Fibroblast of gingiva (primary cell): ENCODE data around the gene MAP3K19.
"Not testable (repeated sequence)": the region's sequence is repeated elsewhere in the genome, so short reads cannot be mapped to it uniquely, and the experiment has no call there.

ENCODE experiments used
- DNase-seq: peaks from one replicate; pipeline ENCODE4 v3.0.0-alpha.2; 2011; ENCODE audit warnings: low read depth

Gene MAP3K19

DNA sequence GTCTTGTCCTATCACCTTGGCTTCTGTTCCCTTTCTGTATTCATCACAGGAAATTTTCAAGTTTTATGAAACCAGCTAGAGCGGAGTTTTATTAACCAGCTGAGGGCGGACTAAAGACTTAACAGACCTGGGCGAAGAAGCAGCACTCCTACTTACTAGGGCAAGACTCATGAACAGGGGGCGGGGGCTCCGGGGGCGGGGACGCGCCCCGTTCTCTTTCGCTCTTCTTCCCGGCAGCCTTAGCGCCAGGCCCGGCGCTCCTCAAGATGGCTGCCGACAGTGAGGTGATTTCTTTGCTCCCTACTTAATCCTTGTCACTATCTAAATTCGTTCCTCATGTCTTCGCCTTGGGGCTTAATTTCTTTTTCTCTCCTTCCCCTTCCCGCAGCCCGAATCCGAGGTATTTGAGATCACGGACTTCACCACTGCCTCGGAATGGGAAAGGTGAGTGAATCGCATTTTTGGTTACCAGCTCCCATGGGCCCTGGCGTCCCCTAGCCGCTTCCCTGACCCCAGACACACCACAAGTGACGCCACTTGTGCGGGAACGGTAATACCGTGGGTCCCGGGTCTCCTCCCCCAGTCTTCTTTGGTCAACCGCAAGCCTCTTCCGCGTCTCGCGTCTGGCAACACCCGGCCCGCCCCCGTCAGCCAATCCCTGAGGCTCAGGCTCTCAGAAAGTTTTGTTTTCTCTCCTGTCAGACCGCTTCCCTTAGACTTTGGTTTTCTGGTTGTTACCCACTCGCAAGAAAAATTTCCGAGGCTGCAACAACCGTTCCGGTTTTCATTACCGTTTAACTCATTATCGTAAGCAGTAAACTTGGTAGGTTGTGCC, 5.0 kb upstream of the MAP3K19 start, which contains the start of gene RAB3GAP1:
TSS of gene RAB3GAP1 (plus strand) at position 251 of the 835 bp plus-strand sequence. CDS start at position 267, 16 bp downstream.
- DNase-seq: peak; percentile 79

DNA sequence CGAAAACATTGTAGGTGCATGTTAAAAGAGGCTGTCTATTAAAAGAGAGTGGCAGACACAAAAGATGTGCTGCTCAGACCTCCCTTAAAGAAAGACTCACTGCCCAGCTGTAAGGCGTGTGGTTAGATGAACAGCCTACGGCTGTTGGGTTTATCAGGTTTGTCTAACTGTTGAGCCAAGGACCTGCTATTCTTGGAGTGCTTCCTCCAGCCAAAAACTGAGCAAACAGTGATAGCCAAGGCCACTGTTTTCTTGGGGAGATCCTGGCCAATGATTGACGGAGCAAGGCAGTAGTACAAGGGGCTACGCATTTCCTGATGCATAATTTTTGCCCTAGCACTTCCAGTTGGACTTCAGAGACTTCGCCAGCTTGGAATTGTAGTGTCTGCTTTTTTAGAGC, 3.4 kb upstream of the MAP3K19 start:
- DNase-seq: no peak

DNA sequence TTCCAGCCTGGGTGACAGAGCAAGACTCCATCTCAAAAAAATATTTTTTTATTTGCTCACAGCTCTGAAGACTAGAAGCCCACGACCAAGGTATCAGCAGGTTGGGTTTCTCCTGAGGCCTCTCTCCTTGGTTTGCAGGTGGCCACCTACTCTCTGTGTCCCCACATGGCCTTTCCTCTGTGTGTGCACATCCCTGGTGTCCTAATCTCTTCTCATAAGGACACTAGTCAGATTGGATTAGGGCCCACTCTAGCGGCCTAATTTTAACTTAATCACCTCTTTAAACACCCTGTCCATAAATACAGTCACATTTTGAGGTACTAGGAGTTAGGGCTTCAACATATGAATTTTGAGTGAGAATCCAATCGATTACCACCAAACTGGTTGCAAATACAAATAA, 2.9 kb upstream of the MAP3K19 start:
- no peak for DNase-seq

- no peak for DNase-seq
These were observed 875 bp upstream of the MAP3K19 start for GRCh38 chr2:135048122-135048521.

DNA sequence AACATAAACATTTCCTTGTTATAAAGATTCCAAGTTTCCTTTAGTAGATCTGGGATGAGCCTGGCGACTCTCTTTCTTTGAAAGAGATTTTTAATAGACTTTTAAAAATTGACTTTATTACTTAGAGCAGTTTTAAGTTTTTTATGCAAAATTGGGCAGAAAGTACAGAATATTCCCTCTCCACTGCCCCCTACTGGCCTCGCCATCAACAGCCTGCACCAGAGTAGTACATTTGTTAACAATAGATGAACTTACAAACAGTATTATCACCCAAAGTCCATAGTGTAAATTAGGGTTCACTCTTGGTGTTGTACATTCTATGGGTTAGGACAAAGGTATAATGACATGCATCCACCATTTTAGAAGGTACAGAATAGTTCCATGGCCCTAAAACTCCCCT, 3.9 kb downstream of the MAP3K19 start:
- no peak for DNase-seq

GRCh38 chr2:135037831-135038230, 9.4 kb downstream of the MAP3K19 start:
- no peak for DNase-seq

DNA sequence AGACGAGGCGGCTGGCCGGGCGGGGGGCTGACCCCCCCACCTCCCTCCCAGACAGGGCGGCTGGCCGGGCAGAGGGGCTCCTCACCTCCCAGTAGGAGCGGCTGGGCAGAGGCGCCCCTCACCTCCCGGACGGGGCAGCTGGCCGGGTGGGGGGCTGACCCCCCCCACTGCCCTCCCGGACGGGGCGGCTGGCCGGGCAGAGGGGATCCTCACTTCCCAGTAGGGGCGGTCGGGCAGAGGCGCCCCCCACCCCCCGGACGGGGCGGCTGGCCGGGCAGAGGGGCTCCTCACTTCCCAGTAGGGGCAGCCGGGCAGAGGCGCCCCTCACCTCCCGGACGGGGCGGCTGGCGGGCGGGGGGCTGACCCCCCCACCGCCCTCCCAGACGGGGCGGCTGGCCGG, 14.0 kb downstream of the MAP3K19 start:
- DNase-seq: not testable (repeated sequence)

GRCh38 chr2:135030826-135031225, 16.4 kb downstream of the MAP3K19 start:
- peak; percentile 25 for DNase-seq

DNA sequence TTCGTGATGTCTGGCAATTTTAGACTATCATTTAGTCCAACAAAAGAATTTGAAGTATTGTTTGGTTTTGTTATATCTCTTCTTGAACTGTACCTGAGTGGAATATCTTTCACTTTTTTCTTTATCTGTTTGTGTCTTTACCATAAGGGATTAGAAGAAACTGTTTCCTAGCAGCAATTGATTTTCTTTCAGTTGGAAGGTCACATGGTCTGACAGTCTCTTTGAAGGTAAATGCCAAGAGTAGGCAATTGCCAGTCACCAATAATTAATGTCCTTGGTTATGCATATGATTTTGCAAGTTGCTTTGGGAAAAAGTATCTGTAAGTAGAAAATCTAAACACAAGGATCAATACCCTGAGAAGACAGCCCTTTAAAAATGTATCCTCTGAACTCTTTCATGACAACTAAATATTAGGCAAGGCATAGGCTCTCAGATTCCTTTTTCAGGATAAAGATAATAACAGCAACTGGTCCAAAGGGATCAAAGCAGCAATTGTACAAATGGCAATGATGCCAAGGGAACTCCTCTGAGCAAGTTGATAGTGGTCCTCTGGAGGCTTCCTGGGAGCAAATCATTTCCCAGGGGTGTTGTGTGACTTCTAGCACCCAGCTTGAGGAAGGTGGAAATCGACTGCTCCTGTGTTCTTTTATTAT, 17.6 kb downstream of the MAP3K19 start:
- DNase-seq: no peak

- no peak for DNase-seq
These were observed 23.3 kb downstream of the MAP3K19 start for GRCh38 chr2:135023886-135024485.

- no peak for DNase-seq
These were observed 24.0 kb downstream of the MAP3K19 start for GRCh38 chr2:135022952-135023880.

DNA sequence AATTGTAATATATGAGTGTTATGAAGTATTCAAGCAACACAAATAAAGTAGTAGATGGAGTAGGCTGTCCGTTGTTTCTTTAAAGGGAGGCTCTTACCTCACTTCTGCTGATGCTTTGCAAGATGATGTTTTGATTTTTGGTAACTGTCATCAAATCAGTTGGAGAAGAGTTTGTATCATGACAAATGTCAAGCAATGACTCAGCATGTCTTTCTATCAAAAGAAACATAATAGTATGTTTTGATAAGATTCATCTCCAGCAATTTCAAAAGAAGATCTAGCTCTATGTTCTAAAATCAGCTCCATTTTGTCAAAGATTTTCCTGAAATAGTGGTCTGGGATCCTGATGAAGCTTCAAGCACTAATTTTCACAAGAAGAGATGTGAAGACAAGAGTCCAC, 25.6 kb downstream of the MAP3K19 start:
- DNase-seq: no peak

- no peak for DNase-seq
These were observed 35.6 kb downstream of the MAP3K19 start for GRCh38 chr2:135011633-135012032.

DNA sequence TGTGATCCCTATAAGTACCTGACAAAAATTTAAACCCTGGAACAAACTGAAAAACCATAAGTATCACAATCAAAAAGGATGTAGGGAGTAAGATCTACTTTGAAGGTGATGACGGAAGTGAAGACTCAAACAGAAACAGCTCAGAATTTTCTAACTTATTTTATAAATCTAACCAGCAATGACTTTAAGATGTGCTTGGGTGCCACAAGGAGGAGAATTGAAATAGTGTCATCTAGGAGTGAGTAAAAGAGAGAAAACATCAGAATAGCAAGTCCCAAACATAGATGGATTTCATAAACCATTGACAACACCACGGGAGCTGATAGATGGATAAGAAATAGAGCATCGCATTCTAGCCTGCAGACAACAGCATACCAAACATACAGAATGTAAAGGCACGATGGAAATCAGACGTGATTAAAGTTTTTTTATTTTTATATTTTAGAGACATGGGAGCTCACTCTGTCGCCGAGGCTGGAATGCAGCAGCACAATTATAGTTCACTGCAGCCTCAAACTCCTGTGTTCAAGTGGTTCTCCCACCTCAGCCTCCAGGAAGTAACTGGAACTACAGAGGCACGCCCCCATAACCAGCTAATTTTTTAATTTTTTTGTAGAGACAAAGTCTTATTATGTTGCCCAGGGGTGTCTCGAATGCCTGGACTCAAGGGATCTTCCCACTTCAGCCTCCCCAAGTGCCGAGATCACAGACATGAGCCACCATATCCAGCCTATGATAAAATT, 36.9 kb downstream of the MAP3K19 start:
- DNase-seq: no peak

- no peak for DNase-seq
These were observed 37.9 kb downstream of the MAP3K19 start for GRCh38 chr2:135009339-135009738.

DNA sequence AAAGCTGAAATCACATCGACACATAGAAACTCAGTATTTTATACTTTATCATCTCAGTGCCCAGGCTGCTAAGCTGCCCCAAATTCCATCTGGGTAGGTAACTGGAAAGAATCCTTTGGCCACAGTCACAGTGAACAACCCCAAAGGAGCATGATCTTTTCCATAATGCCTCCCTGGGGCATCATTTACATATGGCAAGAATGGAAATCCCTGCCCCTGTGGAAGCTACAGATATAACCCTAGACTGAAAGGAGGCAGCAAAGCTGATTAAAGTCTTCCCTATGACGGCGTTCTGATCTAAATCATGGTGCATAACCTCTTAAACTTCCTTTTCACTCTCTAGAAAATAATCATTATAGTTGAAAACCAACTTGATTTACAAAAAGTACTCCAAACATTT, 41.5 kb downstream of the MAP3K19 start:
- no peak for DNase-seq

- peak; percentile 57 for DNase-seq
These were observed 43.1 kb downstream of the MAP3K19 start for GRCh38 chr2:135004005-135004746.

DNA sequence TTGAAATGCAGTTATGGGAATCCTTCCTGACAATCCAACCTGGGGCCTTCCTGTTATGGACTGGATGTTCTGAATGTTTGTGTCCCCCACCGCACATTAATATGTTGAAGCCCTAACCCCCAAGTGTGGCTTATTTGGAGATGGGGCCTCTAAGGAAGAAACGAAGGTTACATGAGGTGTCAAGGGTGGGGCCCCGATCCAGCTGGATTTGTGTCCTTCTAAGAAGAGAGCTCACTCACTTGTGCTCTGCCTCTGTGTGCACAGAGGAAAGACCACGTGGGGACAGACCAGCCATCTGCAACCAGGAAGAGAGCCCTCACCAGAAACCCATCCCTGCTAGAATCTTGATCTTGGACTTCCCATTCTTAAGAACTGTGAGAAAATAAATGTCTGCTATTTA, 44.4 kb downstream of the MAP3K19 start:
- no peak for DNase-seq

DNA sequence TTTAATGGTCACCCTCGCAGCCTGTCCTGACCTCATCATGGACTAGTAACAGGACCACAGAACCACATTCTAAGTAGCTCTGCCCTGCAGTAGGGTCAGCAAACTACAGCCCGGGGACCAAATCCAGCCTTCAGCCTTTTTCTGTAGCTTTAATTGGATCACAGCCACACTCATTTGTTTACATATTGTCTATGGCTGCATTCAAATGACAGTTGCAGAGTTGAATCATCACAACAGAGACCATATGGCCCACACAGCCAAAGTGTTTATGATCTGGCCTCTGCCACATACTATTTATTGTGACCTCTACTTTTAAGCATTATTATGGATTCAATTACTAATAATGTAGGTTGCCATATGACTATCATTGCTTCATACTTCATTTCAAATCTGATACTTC, 47.7 kb downstream of the MAP3K19 start:
- DNase-seq: no peak

GRCh38 chr2:134988994-134989605, 58.1 kb downstream of the MAP3K19 start:
- peak; percentile 27 for DNase-seq
